ENCODE data around the gene ZNF3.
A peak's percentile ranks its signal among the peaks of the same experiment; 100 is the strongest.

ZNF3 gene

DNA sequence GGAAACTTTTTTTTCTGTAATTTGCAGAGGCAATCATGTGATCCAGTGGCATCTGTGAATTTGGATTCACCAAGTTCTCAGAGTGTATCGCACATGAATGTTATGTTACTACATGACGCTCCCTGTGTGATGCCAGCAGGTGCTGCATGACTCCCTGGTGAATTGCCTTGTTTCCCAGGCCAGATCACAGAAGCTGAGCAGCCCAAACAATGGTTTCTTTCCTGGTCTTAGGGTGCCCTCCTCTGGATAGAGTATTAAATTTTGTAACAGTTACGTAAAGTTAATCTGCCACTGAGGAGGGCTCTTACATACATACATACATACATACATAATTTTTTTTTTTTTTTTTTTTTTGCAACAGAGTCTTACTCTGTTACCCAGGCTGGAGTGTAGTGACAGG is 28.3 kb downstream of the ZNF3 start:
- no peak for DNase-seq (ENCODE audit: low read depth)

DNA sequence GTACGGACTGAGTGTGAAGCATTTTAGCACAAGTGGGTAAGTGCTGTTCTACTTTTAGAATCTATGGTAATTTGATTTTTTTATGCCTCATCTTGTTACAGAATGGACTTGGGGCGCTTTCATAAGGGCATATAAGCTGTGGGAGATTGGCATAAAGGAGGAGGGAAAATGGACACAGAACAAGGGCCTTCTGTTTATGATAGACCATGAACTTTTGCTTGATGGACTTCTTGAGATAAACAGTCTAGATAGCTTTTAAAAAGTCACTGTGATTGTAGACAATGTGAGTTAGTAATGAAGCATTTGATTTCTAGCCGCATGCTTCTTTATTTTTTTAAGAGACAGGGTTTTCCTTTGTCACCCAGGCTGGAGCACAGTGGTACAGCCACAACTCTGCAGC is 29.9 kb downstream of the ZNF3 start:
- no peak for DNase-seq (ENCODE audit: low read depth)

- peak; percentile 70 for DNase-seq (ENCODE audit: low read depth)
These were observed 31.9 kb downstream of the ZNF3 start, which contains the start of gene ZSCAN21 for GRCh38 chr7:100049441-100050291. ZSCAN21 (plus strand) TSS chr7:100049774; CDS start chr7:100057007, 7,233 bp downstream.

DNA sequence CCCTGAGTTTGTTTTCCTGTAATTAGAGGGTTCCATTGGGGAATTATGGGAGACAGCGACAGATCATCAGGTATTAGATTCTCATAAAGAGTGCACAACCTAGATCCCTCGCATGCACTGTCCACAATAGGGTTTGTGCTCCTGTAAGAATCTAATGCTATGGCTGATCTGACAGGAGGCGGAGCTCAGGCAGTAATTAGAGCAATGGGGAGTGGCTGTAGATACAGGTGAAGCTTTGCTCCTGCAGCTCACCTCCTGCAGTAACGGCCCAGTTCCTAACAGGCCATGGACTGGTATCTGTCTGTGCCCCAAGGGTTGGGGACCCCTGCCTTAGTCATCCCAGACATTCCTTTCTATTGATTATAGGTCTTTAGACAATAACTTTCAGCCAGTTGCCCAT is 32.8 kb downstream of the ZNF3 start:
- no peak for DNase-seq (ENCODE audit: low read depth)

DNA sequence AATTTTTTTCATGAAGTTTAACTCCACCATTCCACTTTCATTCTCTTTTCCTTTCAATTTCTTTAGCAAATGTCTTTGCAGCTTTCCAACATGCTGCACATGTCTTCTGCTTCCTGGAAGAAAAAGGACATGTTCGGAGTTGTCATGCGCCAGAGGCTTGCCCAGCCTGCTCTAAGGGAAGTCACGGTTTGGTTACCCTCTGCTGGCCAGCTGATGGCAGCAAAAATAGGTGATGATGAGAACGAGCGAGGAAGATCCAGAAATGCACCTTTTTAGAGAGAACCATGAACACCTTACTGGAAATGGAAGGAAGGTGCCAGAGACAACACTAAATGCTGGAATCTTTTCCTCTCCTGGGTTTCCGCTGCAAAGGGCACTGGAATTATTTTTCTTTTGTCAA is 36.8 kb downstream of the ZNF3 start:
- DNase-seq (ENCODE audit: low read depth) = no peak

DNA sequence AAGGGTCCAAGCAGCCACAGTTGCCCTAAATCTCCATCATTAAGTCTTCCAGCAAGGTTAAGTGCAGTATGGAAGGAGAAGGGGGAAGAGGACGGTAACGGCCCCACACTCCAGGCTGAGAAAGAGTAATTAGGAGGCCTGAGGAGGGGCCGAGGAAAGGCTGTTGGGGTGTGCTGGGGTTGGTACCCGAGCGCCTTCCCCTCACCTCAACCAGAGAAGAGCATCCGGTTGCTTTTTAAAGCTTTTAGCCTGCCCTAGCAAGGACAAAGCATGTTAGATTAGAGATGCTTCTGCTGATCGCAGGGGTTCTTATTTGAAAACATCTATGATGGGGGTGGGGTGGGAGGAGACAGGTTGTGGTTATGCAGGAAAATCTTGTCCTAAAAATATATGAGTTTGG is 40.9 kb downstream of the ZNF3 start:
- DNase-seq (ENCODE audit: low read depth) = no peak

- DNase-seq (ENCODE audit: low read depth) = no peak
These were observed 43.2 kb downstream of the ZNF3 start for GRCh38 chr7:100038326-100038725.

GRCh38 chr7:100035876-100036275 is 45.6 kb downstream of the ZNF3 start:
- DNase-seq (ENCODE audit: low read depth) = no peak

DNA sequence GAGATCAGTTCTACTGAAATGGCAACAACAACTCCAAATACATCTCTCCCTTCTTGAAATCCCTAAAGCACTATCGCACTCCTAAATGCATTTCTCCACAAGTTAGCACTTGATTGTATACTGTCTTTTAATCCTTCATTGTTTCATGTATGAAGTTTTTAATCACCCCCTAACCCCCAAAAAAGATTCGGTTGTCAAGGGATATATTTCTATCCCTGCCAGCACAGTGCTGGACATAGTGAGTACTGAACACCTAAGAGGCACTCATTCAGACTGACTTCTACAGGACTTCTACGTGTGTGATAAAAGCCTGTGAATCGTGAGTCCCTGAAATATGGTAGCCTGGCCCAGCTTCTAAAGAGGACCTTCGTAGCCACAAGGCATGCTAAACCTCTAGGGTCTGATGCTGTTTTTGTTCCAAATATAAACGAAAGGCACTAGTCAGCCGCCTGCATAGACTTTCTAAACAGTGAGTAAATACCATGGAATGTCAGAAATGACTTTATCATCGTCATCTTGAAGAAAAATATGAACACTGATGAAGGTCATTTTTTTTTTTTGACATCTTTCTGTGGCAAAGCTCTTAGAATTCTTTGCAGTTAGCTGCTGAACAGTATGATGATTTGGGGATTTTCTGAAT is 46.5 kb downstream of the ZNF3 start:
- DNase-seq (ENCODE audit: low read depth) = no peak

DNA sequence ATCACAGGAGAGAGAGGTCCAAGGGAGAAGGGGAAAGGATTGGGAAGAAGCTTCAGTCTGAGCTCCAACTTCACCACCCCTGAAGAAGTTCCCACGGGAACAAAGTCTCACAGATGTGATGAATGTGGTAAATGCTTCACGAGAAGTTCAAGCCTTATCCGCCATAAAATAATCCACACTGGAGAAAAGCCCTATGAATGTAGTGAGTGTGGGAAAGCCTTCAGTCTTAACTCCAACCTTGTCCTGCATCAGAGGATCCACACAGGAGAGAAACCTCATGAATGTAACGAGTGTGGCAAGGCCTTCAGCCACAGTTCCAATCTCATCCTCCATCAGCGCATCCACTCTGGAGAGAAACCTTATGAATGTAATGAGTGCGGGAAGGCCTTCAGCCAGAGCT is 48.0 kb downstream of the ZNF3 start:
- no peak for DNase-seq (ENCODE audit: low read depth)

DNA sequence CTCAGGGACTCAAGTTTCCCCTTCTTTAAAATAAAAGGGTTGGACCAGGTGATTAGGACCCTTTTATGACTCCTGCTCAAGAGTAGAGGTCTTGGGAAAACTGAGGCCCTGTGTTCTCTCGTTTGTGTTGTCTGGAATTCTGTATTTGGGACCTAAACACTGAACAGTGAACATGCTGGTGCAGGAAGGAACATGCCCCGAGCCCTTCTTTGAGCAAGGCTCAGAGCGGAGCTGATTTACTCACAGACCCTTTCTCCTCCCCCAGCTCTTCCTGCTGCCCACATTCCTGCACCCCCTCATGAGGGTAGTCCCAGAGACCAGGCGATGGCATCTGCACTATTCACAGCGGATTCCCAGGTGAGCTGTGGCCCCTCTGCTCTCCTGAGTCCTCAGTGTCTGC is 51.9 kb downstream of the ZNF3 start:
- no peak for DNase-seq (ENCODE audit: low read depth)

DNA sequence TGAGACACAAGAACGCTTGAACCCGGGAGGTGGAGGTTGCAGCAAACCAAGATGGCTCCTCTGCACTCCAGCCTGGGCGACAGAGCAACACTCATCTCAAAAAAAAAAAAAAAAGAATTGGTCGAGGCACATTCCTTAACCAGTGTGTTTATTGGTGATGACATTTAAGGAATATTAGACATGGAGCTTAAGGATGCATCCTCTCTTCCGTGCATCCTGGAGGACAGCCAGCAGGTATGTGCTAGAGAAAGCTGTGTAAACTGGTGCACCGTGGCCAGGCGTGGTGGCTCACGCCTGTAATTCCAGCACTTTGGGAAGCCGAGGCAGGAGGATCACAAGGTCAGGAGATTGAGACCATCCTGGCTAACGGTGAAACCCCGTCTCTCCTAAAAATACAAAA is 54.3 kb downstream of the ZNF3 start:
- no peak for DNase-seq (ENCODE audit: low read depth)

GRCh38 chr7:100024020-100024619 is 57.4 kb downstream of the ZNF3 start:
- DNase-seq (ENCODE audit: low read depth) = no peak

- DNase-seq (ENCODE audit: low read depth) = no peak
These were observed 58.0 kb downstream of the ZNF3 start for GRCh38 chr7:100023526-100023925.

GRCh38 chr7:100022621-100023020 is 58.9 kb downstream of the ZNF3 start:
- DNase-seq (ENCODE audit: low read depth) = no peak

- DNase-seq (ENCODE audit: low read depth) = no peak
These were observed 60.2 kb downstream of the ZNF3 start for GRCh38 chr7:100021297-100021696.
